Esophagus mucosa (tissue), 1 donor: ENCODE results near the gene TMOD3. TPM values are rescaled to one million over a fixed set of nuclear protein-coding genes. Genes with fewer than 3 reads are reported as not detected.
"Not testable (repeated sequence)": the region's sequence is repeated elsewhere in the genome, so short reads cannot be mapped to it uniquely, and the experiment has no call there.

Experiments used
- ATAC-seq: fragments of 200-7000 bp; cut with Tn5 transposase; one replicate; pipeline ENCODE4 v1.9.1; 2020
- total RNA-seq: library from RNA; stranded (reverse); gene quantifications from one replicate; pipeline ENCODE4 v1.2.4, GENCODE V29; 2023
- donor health status: DM: yes; HTN: yes; CAD: no.

The TMOD3 gene
- total RNA-seq, result 83.5 TPM

GRCh38 chr15:51829376-51830275 is at the start of gene TMOD3:
TSS of gene TMOD3 (plus strand) at chr15:51829653. CDS start at chr15:51862885, 33,232 bp downstream.
- ATAC-seq, result peak; percentile 93

- peak; percentile 41 for ATAC-seq
These were observed 48.8 kb upstream of the TMOD3 start for GRCh38 chr15:51780636-51781035.

- ATAC-seq, result peak; percentile 50
These were observed 47.9 kb upstream of the TMOD3 start for GRCh38 chr15:51781506-51781905.

GRCh38 chr15:51782357-51782896 is 47.0 kb upstream of the TMOD3 start:
- ATAC-seq, result peak; percentile 45

GRCh38 chr15:51783967-51784366 is 45.5 kb upstream of the TMOD3 start:
- peak; percentile 93 for ATAC-seq

GRCh38 chr15:51787130-51787529 is 42.3 kb upstream of the TMOD3 start:
- not testable (repeated sequence) for ATAC-seq

- ATAC-seq, result not testable (repeated sequence)
These were observed 37.0 kb upstream of the TMOD3 start for GRCh38 chr15:51792474-51792873.

- no peak for ATAC-seq
These were observed 35.7 kb upstream of the TMOD3 start for GRCh38 chr15:51793521-51794305.

GRCh38 chr15:51796847-51797401 is 32.5 kb upstream of the TMOD3 start:
- ATAC-seq, result peak; percentile 71

- ATAC-seq, result no peak
These were observed 31.2 kb upstream of the TMOD3 start for GRCh38 chr15:51798281-51798680.

- no peak for ATAC-seq
These were observed 29.9 kb upstream of the TMOD3 start for GRCh38 chr15:51799282-51800252.

- ATAC-seq, result no peak
These were observed 28.0 kb upstream of the TMOD3 start for GRCh38 chr15:51801391-51801835.

GRCh38 chr15:51802593-51802992 is 26.9 kb upstream of the TMOD3 start:
- ATAC-seq, result peak; percentile 68

- ATAC-seq, result no peak
These were observed 25.5 kb upstream of the TMOD3 start for GRCh38 chr15:51803965-51804364.

- ATAC-seq, result no peak
These were observed 23.3 kb upstream of the TMOD3 start for GRCh38 chr15:51806123-51806522.

- ATAC-seq, result no peak
These were observed 20.0 kb upstream of the TMOD3 start for GRCh38 chr15:51809457-51809856.

GRCh38 chr15:51812598-51812997 is 16.9 kb upstream of the TMOD3 start:
- no peak for ATAC-seq

GRCh38 chr15:51814606-51815005 is 14.8 kb upstream of the TMOD3 start:
- ATAC-seq, result no peak

GRCh38 chr15:51816611-51817010 is 12.8 kb upstream of the TMOD3 start:
- peak; percentile 38 for ATAC-seq

- no peak for ATAC-seq
These were observed 11.3 kb upstream of the TMOD3 start for GRCh38 chr15:51818150-51818549.

GRCh38 chr15:51825698-51826097 is 3.8 kb upstream of the TMOD3 start:
- no peak for ATAC-seq
